Measurements from ENCODE around the gene UBIAD1. TPM values are rescaled to one million over a fixed set of nuclear protein-coding genes. Genes with fewer than 3 reads are reported as not detected.

The UBIAD1 gene
- total and polyA plus RNA-seq, 2 experiments from 2014 or later = 13.7 to 31.6 TPM

GRCh38 chr1:11333631-11334030, 60.6 kb downstream of the UBIAD1 start (continued):
- no peak for TF ChIP-seq ZNF462 (CRISPR knock-in tag; IDR thresholded peaks at IDR 0.05)
- TF ChIP-seq EZH2 (IDR thresholded peaks at IDR 0.05; ENCODE audit: low read depth, unreplicated experiment) = no peak
- no peak for TF ChIP-seq CREB1 (CRISPR knock-in tag; IDR thresholded peaks at IDR 0.05; ENCODE audit: low read depth)

- ATAC-seq (peak; percentile 38), DNase-seq (ENCODE audit: low spot score) (no peak)
- Mint-ChIP-seq H3K27ac (no peak overlapping the region), H3K36me3 (ENCODE audit: low read depth) (no peaks in the 10 kb centered on the region; the same call in 2 of the 3 replicates), H3K4me3 (no peak overlapping the region), H3K9me3 (no peaks in the 10 kb centered on the region; the same call in 2 of the 3 replicates), H3K4me1 (peaks cover 30% of the 10 kb centered on the region), H3K27me3 (ENCODE audit: insufficient read depth, low read depth, poor library complexity) (peaks cover 17% of the 10 kb centered on the region)
- Histone ChIP-seq H3K27me3 (ENCODE audit: insufficient read depth) (no peaks in the 10 kb centered on the region), H3K4me2 (no peak overlapping the region), H3K9me2 (ENCODE audit: insufficient read depth) (no peaks in the 10 kb centered on the region), H3K4me1 (ENCODE audit: insufficient read depth) (peaks cover 12% of the 10 kb centered on the region), H3K36me3 (ENCODE audit: insufficient read depth) (no peaks in the 10 kb centered on the region), H3K4me3 (no peak overlapping the region), H2AFZ (peak overlapping the region; percentile 81), H3F3A (replicated peaks; ENCODE audit: low read depth) (peaks cover 11% of the 10 kb centered on the region), H4K20me1 (replicated peaks; ENCODE audit: insufficient read depth) (no peaks in the 10 kb centered on the region), H3K79me2 (replicated peaks; ENCODE audit: insufficient read depth) (no peaks in the 10 kb centered on the region), H3K27ac (ENCODE audit: low read depth) (no peak overlapping the region)
- TF ChIP-seq, protein P1, sequence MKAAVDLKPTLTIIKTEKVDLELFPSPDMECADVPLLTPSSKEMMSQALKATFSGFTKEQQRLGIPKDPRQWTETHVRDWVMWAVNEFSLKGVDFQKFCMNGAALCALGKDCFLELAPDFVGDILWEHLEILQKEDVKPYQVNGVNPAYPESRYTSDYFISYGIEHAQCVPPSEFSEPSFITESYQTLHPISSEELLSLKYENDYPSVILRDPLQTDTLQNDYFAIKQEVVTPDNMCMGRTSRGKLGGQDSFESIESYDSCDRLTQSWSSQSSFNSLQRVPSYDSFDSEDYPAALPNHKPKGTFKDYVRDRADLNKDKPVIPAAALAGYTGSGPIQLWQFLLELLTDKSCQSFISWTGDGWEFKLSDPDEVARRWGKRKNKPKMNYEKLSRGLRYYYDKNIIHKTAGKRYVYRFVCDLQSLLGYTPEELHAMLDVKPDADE (IDR thresholded peaks at IDR 0.05) = no peak
- TF ChIP-seq CREB1 (CRISPR knock-in tag; IDR thresholded peaks at IDR 0.05; ENCODE audit: low read depth) = no peak
- no peak for TF ChIP-seq ZNF462 (CRISPR knock-in tag; IDR thresholded peaks at IDR 0.05)
Measured at GRCh38 chr1:11334261-11334804, 61.3 kb downstream of the UBIAD1 start.
